Caki2 (cell line): Measurements from ENCODE around the gene ANKRD6. TPM values are rescaled to one million over a fixed set of nuclear protein-coding genes. Genes with fewer than 3 reads are reported as not detected.
"Not testable (repeated sequence)": the region's sequence is repeated elsewhere in the genome, so short reads cannot be mapped to it uniquely, and the experiment has no call there.

ENCODE experiments used
- DNase-seq: peaks from one replicate; pipeline ENCODE4 v3.0.0-alpha.2; 2015; ENCODE audit warnings: low read depth
- in situ Hi-C: cut with HindIII; loops from 2 replicates; pipeline ENCODE4 v1.10.0; 2016; ENCODE audit warnings: low sequenced_read_pairs, low pct_unique_long_range_greater_than_20kb, mixed read lengths
- total RNA-seq: library from RNA; depleted of rRNA; stranded (reverse); fragments of >200 nt; shearing (Covaris generic); gene quantifications from 2 replicates; pipeline ENCODE4 v1.2.3, GENCODE V29; 2014; ENCODE audit warnings: low replicate concordance

ANKRD6 gene
- total RNA-seq, 1 experiment from 2014 or later = 12.5 TPM

- DNase-seq = no peak
- in situ Hi-C loops = no loop called here
Observed at GRCh38 chr6:89604653-89605052, 171.7 kb downstream of the ANKRD6 start.

- in situ Hi-C loops = no loop called here
Observed at GRCh38 chr6:89605861-89606260, 172.9 kb downstream of the ANKRD6 start.

GRCh38 chr6:89610149-89610642 is 177.2 kb downstream of the ANKRD6 start:
- in situ Hi-C loops = no loop called here
- peak; percentile 14 for DNase-seq

More at GRCh38 chr6:89605861-89606260, 172.9 kb downstream of the ANKRD6 start:
- no peak for DNase-seq

GRCh38 chr6:89611666-89612065 is 178.7 kb downstream of the ANKRD6 start:
- no peak for DNase-seq
- in situ Hi-C loops = no loop called here

GRCh38 chr6:89612121-89612520 is 179.2 kb downstream of the ANKRD6 start:
- in situ Hi-C loops = no loop called here
- no peak for DNase-seq

GRCh38 chr6:89613790-89614189 is 180.8 kb downstream of the ANKRD6 start:
- no peak for DNase-seq
- in situ Hi-C loops = no loop called here

GRCh38 chr6:89615882-89616281 is 182.9 kb downstream of the ANKRD6 start:
- in situ Hi-C loops = no loop called here
- DNase-seq = no peak

GRCh38 chr6:89616531-89616930 is 183.6 kb downstream of the ANKRD6 start:
- DNase-seq = no peak
- in situ Hi-C loops = no loop called here

GRCh38 chr6:89618026-89618425 is 185.1 kb downstream of the ANKRD6 start:
- in situ Hi-C loops = no loop called here
- no peak for DNase-seq

GRCh38 chr6:89619567-89619966 is 186.6 kb downstream of the ANKRD6 start:
- in situ Hi-C loops = no loop called here

GRCh38 chr6:89623749-89624148 is 190.8 kb downstream of the ANKRD6 start:
- in situ Hi-C loops = no loop called here
- no peak for DNase-seq

More at GRCh38 chr6:89619567-89619966, 186.6 kb downstream of the ANKRD6 start:
- DNase-seq = no peak

GRCh38 chr6:89630488-89630887 is 197.5 kb downstream of the ANKRD6 start:
- DNase-seq = no peak
- in situ Hi-C loops = no loop called here

- DNase-seq, in situ Hi-C loops: not testable (repeated sequence)
Observed at GRCh38 chr6:89636412-89636811, 203.5 kb downstream of the ANKRD6 start.

- DNase-seq = no peak
- in situ Hi-C loops = no loop called here
Observed at GRCh38 chr6:89637960-89638319, 205.0 kb downstream of the ANKRD6 start.

GRCh38 chr6:89638320-89639195 is 205.6 kb downstream of the ANKRD6 start, which contains the start of gene LYRM2:
LYRM2 (minus strand) TSS chr6:89638747; CDS start chr6:89638716, 31 bp downstream.
- in situ Hi-C loops = no loop called here
- DNase-seq = peak; percentile 91

- DNase-seq = no peak
- in situ Hi-C loops = loop anchor here (10.0 kb wide), 1 partner anchor 206 kb away; the partner anchor contains the start of gene ANKRD6
Observed at GRCh38 chr6:89640804-89641203, 207.9 kb downstream of the ANKRD6 start.

GRCh38 chr6:89641581-89641980 is 208.6 kb downstream of the ANKRD6 start:
- in situ Hi-C loops = loop anchor here (10.0 kb wide), 1 partner anchor 207 kb away; the partner anchor contains the start of gene ANKRD6
- not testable (repeated sequence) for DNase-seq

GRCh38 chr6:89642956-89643355 is 210.0 kb downstream of the ANKRD6 start:
- in situ Hi-C loops = loop anchor here (10.0 kb wide), 1 partner anchor 208 kb away; the partner anchor contains the start of gene ANKRD6

GRCh38 chr6:89643406-89643805 is 210.5 kb downstream of the ANKRD6 start:
- DNase-seq = no peak
- in situ Hi-C loops = loop anchor here (10.0 kb wide), 1 partner anchor 209 kb away; the partner anchor contains the start of gene ANKRD6

More at GRCh38 chr6:89642956-89643355, 210.0 kb downstream of the ANKRD6 start:
- DNase-seq = no peak
